OCI-LY7 (cell line): ENCODE data around the gene RAB30.

Source experiments
- CTCF ChIP-seq: fragments of 200-600 bp; sonication (generic); conservative IDR thresholded peaks from 2 replicates; pipeline ENCODE4 v1.5.1; 2014; ENCODE audit warnings: mild to moderate bottlenecking, antibody characterized with exemption, low read length, moderate library complexity, mixed read lengths
- EZH2phosphoT487 ChIP-seq: fragments of 200-600 bp; sonication (generic); IDR thresholded peaks from 2 replicates; pipeline ENCODE4 v1.6.1; 2018; ENCODE audit warnings: low read depth, borderline replicate concordance, mild to moderate bottlenecking, mixed run types, antibody characterized with exemption, low read length, moderate library complexity, mixed read lengths

- TF ChIP-seq EZH2phosphoT487 (no peak), CTCF (no peak)
Measured at GRCh38 chr11:83000381-83000780, 71.3 kb downstream of the RAB30 start.
